Activated naive CD4-positive, alpha-beta T cell (primary cell): ENCODE measurements around the gene KRT33A.
A peak's percentile ranks its signal among the peaks of the same experiment; 100 is the strongest.
"Not testable (repeated sequence)": the region's sequence is repeated elsewhere in the genome, so short reads cannot be mapped to it uniquely, and the experiment has no call there.

Experiments
- DNase-seq, 4 experiments: peaks; one replicate each; lab custom pipeline; 2025; lab: John Stamatoyannopoulos, UW

KRT33A gene

DNA sequence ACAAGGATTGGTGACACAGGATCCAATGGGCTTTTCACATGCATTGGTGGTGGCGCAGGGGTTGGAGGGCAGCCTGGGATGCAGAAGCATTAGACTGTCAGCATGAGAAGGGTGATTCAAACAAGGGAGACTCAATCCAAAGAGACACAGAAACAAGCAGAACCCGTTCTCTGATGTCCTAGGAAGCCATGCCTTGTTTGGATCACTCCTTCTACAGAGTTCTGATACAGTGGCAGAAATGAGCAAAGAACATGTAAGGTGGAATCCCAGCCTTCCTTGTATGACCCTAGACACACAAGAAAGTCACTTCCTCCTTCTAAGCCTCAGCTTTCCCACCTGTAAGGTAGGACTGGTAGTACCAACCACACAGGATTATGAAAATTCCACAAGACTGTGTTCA lies 13.3 kb upstream of the KRT33A start:
- DNase-seq: no peak

DNA sequence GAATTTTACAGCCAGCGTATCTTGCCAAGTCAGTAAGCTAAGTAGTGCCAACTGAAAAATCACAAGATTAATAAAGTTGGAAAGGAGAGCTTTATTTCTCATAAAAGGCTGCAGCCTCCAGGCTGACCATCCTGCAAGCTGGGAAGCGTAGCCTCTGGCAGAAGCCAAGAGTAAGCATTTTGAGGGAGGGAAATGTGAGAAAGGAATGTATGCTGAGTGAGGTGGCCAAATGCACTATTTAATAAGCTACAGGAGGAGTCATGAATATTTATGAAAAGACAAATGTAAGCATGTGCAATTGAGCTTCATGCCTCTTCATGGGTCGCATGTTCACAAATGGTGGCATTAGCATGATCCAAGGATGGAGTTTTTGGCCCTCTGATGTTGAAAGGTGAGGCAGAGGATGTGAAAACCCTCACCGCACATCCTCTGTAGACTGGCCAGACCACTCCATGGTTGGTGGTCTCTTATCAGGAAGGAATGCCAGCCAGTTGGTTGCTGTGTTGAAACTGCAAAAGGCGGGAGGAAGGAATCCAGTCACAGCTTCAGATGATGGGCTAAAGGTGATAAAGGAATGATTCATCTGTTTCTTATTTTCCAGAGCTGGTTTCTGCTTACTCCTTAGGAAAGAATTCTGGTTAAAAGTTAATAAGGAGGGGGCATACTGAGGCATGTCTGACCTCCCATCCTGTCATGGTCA lies 9.8 kb upstream of the KRT33A start:
- DNase-seq: no peak

DNA sequence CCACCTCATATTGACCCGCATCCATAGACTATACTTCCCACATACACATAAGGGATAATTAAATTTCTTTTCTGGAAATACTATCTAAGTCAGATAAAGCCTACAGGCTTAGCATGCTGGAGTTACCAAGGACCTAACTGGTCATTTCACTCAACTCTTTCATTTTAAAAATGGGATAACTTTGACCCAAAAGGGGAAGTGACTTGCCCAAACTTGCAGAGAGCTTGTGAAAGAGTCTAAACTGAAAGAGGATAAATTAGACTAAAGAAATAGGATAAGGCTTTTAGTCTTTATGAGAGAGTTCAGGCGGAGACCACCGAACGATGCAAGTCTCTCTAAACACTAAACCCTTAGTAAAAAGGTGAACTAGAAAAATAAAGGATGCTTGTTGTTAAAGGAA lies 3.9 kb upstream of the KRT33A start:
- DNase-seq: no peak

DNA sequence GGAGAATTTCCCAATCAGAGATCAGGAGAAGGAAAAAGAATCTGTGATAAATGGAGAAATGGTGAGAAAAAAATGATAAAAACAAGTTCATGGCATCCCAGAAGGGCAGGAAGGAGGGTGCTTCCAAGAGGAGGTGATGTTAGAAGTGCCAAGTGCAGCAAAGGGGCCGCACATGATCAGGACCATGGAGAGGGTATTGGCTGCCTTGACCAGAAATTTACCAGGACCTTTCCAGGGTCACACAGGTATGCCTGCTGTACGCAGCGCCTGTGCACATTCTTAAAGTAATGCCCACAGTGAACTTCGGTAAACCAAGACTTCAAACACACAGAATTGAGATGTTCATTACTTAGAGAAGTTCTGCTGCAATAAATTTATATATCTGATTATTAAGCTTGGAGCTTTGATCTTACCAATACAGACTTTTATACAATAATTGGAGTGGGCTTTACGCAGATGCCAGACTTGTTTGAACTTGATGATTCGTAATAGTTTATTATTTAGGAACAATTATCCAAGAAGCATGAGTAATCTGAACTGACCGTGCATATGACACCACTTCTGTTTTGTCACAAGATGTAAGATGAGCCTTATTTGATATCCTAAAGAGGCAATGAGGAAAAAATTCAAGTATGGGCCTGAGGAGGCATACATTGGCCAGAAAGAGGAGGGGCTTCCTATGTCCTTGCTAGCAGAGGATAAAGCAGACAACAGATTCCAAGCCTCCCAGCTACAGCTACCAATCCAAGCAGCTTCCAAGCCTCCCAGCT lies 2.2 kb upstream of the KRT33A start:
- DNase-seq: no peak

DNA sequence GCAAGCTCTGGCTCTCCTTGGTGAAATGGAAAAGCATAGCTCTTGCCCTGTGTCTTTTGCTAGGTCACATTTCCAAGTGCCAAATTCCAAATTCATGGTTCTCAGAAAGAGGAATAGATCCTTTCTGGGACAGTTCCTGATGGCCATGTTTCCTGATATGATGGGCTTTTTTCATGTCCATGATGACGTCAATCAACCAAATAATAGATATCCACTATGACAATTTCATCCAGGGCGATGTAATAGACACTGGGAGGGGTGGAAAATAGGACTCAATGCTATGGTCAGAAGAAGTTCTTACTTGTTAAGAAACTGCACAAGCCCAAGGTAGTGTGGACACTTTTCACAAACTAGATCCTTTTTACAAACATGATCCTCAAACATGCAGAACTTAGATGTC lies 549 bp upstream of the KRT33A start:
- no peak for DNase-seq

DNA sequence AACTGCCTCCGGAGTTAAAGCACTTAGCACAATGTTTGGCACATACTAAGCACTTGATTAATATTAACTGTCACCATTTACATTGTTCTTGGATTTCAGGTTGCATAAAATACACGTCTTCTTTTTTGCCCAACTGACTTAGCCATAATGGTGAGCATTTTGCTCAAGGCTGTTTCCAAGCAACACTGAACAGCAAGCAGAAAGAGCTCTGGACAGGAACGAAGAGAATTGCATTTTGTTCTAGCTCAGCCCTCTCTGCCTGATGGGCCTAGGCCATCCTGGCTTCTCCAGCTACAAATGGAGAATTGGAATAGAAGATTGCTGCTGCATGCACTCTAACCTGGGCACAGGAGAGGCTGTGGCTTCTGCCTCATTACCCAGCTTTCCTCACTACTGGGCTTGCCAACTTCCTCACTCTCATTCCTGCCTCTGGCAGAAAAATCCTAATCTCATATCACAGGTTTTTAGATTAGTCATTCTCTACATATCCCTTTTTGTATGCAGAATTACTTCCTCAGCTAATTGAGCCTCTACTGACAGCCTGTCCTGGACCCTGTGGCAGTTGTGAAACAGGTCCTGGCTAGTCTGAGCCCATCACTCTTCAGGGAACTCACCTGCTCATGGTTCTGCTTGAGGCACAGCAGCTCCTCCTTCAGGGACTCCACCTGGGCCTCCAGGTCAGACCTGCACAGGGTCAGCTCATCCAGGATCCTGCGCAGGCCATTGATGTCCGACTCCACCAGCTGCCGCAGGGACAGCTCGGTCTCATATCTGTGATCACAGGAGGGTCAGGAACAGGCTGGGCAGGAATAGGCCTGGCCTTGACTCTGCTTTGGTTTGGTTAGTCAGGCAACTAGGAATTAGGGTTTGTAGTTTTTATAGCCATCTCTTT lies 2.5 kb downstream of the KRT33A start:
- no peak for DNase-seq

DNA sequence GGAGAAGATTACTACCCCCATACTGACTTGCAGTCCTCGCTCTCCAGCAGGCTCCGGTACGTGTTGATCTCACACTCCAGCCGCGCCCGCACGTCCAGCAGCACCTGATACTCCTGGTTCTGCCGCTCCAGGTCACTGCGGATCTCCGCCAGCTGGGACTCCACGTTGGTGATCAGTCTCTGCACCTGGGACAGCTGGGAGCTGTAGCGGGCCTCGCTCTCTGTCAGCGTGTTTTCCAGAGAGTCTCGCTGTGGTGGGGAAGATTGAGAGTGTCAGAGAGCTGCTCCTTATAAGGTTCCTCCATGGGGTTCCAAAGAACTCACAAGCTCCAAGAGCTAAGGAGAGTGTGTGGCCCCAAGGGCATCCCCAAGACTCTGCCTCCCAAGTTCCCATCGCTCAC lies 4.2 kb downstream of the KRT33A start:
- not testable (repeated sequence) for DNase-seq

DNA sequence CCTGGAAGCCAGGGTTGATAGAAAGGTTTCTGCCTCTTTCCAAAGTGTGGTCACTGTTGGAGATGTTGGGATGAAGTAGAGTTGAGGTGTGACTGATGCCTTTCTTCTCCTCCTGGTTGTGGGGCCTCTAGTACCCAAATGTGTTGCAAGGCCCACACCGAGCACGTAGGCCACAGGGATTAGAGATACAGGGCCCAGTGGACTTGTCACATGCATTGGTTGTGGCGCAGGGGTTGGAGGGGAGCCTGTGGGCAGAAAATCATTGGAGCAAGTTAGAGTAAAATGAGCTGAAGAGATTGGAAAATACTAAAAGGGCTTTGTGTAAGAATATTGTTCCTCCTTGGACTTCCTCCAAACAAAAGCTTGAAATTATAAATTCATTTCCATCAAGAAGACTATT lies 4.6 kb downstream of the KRT33A start:
- no peak for DNase-seq

DNA sequence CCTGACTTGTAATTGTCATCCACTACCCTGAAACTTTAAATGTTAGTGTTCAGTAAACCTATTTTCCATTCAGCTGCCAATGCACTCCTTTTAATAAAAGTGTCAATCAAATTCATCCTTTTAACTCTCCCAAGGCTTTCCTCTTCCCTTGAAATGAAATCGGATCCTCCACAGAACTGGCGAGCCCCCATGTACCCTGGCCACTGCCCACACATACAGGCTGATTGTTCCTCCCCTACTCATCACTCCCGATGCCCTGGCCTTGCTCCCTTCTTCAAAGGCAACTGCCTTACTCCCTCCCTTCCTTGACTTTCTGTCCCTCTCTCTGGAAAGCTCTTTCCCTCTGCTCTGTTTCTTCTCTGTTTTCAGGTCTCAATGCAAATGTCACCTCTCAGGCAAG lies 7.6 kb downstream of the KRT33A start:
- no peak for DNase-seq

DNA sequence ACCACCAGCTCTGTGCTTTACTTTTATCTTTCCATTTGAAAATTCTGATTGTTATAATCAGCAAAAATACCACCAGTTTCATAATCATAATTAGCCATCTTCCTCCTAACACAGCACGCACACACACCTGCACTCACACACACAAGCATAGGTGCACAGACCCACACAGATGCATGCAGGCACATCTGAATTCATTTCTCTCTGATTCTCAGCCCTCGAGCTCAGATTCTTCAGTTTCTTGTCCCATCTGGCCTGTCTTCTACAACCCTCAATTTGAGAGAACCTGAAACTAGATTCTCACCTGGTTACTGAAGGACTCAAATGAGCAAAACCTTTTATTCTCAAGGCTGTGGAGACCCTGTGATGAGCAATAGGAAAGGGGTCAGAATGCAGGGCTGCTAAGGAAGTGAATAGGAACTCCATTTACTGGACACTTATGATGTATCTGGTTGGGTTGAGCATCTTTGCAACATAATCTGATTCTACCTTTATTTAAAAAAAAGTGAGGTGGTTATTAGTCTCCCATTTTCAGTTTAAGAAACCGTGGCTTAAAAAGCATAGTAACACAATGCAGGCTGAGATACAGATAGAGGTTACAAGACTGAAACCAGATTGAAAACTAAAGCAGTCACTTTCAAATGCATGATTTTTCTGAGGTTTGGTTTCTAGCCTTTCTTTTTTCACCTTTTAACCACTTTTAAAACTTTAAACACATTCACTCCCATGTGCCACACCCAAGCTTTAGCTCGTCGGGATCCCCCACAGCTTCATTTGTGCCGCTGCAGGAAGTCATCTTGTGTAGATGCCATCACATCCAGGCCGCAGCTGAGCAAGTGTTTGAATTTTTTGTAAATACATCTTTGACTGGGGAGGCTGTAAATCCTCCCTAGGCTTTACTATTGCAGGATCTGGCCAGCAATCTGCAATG lies 9.4 kb downstream of the KRT33A start:
- peak in 2 of 4 experiments; percentile 24 to 37 for DNase-seq

DNA sequence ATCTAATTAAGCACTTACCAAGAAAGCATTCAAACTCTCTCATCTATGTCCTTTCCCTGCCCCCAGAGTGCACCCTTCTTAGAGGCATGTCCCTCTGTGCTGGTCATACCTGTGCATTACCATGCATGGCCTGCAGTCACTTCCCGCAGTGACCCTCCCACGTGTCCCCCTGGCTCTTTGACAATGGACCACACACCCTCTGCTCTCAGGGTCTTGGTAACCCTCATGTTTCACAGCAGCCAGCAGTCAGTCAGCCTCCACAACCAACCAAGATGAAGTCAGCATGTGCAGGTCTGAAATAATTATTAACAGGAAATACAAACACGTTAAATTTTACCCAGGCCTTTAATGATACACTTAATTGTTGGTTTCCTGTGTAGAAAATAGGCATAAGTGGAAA lies 10.1 kb downstream of the KRT33A start:
- no peak for DNase-seq

DNA sequence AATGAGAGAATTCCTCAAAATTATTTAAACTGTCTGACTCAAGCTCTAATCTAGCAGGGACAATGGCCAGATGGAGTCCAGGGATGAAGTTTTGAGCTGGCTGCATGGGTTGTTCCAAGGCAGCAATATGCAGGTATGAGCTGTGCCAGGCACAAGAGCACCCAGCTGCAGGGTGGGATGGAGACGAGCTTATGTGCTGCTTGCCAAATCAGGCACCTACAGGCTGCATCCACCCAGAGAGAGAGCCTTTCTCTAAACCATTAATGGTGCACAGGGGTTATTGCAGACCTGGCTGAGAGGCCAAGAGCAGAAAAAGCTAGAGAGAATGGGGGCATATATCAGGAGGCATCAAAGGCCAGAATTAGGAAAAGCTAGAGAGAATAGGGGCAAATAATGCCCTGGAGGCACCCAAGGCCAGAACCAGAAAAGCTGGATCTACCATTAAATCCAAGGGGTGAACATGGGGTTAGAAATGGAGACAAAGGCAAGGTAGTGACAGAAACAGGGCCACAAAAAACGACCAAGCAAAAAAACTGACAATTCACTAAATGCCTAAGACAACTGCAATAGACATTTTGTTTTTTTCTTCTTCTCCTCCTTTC lies 11.0 kb downstream of the KRT33A start:
- DNase-seq: no peak

DNA sequence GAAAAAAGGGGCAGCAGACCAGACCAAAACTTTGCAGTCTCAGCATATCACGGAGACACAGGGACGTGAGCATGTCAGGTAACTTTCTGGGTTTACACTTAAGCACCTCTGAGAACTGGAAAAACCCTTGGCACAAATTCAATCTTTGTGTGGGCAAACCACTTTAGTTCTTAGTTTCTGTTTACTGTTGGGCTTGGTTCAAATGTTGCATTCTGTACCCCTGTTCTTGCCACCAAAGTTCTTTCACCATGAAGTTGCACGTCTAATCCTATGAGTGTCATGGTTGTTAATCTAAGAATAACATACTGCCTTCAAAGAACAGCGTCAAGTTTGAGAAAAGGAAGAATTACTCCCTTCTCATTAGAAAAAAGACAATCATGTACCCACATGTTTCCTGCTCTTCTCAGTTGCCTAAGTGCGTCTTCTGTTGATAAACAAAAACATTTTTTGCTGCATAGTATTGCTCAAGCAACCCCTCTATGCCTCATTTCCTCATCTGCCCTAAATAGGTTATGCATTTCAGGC lies 11.6 kb downstream of the KRT33A start:
- DNase-seq: no peak

DNA sequence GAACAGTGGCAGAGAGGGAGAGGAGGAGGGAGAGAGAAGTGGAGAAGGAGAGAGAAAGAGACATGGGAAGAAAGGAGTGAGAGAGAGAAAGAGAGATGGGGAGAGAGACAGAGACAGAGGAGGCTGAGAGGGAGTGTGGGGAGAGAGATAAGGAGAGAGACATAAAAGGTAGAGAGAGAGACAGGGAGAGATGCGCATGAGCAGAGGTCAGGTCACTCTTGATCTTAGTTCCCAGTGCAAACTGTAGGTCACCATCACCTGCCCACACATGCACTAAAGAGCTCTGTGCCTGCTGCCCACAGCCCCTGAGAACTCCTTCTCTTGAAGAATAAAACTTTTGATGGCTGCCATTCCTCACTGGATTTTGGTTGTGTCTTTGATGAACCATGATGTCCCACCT lies 14.9 kb downstream of the KRT33A start:
- no peak for DNase-seq

DNA sequence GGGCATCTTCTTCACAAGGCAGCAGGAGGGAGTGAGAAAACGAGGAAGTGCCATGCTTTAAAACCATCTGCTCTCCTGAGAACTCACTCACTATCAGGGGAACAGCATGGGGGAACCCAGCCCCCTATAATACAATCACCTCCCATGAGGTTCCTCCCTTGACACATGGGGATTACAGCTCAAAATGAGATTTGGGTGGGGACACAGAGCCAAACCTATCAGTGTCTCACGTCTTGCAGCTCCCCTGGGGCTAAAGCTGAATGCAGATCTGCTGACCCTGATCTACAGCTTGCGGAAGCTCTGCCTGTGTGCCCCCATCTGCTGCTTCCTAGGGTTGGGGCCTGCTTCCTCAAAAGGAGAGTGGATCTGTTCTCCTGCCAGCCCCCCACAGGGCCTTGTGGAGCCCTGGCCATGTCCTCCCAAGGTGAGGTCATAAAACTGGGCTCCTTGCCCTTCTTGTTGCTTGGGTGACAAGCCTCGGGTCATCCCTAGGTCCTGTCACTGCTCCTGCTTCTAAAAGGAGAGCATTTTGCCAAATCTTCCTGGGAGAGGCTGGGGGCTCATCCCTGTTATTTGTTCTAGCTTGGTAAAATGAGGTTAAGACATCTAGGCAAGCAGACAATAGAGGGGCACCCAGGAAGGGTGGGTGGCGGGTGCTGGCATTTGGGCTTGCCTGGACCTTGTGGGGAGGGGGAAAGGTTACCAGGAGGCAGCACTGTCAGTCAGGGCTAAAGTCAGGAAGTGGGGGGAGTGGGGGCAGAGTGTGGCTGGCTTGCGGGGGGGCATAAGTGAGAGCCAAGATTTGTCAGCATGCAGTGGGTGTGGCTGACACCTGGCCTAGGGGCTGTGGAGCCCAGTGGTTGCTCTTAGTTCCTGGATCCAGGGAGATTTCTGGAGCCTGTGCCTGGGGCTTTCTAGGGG lies 16.0 kb downstream of the KRT33A start:
- no peak for DNase-seq

DNA sequence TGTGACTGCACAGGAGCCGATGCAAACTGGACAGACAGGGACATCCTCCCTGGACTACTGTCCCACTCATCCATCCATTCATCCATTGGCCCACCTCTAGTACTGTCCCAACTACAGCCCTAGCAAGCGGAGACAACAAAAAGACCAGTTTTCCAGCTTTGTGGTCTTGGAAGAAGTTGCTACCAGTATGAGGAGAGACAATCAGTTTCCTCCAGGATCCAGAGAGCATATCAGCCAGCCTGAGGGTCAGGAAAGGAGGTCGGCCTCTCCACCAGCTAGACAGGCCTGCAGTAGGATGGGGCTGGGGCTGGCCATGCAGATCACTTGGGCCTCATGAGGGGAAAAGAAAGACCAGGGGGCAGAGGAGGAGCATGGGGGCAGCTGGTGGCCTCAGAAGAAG lies 16.8 kb downstream of the KRT33A start:
- no peak for DNase-seq

DNA sequence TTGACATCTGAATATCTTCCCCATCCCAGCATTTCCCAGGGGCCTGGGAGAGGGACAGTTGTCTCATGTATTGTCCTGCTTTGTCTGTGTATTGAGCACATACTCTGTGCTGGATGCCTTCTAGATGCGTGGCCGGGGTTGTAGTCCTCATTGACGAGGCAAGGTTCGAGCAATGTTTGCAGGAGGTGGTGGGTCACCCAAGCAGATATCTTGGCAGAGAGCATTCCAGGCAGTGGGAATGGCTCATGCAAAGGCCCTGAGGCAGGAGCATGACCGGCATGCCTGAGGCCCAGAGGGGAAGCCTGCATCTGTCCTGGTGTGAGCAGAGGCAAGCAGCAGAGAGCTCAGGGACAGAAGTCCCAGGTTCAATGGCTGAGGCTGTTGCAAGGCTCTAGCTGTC lies 17.5 kb downstream of the KRT33A start:
- no peak for DNase-seq

DNA sequence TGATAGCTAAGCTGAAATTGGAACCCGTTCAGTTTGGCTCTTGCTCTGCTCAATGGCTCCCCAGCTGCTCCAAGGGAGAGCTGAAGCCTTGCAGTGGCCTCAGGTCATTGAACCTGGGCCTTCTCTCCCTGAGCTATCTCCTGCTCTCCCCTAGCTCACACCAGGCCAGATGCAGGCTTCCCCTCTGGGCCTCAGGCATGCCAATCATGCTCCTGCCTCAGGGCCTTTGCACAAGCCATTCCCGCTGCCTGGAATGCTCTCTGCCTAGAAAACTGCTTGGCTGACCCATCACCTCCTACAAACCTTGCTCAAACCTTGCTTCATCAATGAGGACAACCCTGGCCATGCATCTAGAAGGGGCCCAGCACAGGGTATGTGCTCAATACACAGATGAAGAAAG lies 18.4 kb downstream of the KRT33A start:
- DNase-seq: no peak

DNA sequence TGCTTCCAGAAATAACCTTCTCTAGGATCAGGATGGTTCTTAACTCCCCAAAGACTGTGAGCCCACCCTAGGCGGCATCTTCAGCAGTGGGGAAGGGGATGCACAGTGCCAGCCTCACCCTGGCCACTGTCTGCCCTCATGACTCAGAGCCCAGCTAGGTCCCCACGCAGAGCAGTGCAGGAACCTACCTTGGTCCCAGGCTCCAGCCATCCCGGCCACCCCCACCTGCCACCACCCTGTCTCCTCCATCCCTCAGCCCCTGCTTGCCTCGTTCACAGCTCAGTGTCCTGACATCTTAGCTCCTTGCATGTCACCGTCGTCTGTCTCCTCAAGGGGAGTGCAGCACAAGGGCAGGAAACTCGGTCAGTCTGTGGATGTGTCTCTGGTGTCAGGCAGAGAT lies 19.0 kb downstream of the KRT33A start:
- DNase-seq: no peak
